ENCODE results near the gene PPP1R13B. TPM values are rescaled to one million over a fixed set of nuclear protein-coding genes. Genes with fewer than 3 reads are reported as not detected.
"Not testable (repeated sequence)": the region's sequence is repeated elsewhere in the genome, so short reads cannot be mapped to it uniquely, and the experiment has no call there.

PPP1R13B gene
- total RNA-seq, 1 donor from 2014 or later: 14.7 TPM

DNA sequence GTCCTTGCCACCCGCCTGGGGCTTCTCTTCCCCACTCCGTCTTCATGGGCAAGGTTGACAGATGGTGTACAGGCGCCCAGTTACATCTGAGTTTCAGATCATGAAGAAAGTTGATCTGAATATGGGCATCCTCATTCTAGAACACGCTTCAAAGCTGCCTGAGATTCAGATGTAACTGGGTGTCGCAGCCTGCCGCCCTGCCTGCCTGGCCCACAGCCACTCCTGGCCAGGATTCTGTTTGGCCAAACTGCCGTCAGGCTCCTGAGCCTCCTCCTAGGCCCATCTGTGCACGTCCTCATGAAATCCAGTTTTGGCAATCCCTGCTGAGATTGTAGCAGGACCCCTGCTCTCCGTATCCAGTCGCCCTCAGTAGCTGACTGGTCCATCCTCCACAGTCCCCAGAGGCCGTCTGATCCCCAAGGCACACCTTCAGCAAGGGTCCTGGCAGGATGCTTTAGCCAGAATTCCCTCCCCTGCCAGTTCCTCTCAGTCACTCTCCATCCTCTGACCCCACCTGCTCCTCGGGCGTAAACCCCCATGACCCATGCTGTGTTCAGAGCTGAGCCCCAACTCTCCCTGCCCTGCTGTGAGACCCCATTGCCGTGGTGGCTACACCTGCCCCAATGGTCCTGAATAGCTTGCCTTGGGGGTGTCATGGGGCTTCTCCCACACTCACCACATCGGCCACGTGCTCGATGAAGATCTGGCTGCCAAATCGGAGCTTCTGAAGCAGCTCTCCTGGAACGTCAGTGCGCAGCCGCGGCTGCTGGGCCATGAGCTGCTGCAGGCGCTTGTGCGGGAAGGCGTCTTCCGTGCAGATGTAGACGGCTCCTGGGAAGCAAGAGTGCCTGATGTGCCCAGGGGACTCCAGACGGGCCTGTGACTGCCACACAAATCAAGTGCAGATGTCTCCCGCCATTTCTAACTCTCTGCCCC, 144.6 kb downstream of the PPP1R13B start:
- DNase-seq (ENCODE audit: low read depth in 2 of 2): no peak

DNA sequence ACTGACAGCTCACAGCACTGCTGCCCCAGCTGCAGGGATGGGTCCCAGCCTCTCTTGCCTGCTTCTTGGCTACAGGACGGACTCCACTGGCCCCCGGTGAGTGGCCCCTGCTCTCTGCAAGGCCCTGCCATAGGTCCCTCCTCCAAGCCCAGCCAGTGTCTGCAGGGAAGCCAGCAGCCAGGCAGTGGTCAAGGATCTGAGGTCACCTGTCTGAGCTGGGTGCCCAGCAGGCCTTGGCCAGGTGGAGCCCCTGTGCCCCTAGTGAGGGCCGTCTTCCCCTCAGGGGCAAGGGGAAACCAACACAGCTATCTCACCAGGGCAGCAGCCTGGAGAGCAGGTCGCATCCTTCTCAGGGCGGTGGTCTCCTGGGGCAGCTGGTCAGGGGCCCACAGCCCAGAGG, 145.3 kb downstream of the PPP1R13B start:
- no peak for DNase-seq (ENCODE audit: low read depth in 2 of 2)

DNA sequence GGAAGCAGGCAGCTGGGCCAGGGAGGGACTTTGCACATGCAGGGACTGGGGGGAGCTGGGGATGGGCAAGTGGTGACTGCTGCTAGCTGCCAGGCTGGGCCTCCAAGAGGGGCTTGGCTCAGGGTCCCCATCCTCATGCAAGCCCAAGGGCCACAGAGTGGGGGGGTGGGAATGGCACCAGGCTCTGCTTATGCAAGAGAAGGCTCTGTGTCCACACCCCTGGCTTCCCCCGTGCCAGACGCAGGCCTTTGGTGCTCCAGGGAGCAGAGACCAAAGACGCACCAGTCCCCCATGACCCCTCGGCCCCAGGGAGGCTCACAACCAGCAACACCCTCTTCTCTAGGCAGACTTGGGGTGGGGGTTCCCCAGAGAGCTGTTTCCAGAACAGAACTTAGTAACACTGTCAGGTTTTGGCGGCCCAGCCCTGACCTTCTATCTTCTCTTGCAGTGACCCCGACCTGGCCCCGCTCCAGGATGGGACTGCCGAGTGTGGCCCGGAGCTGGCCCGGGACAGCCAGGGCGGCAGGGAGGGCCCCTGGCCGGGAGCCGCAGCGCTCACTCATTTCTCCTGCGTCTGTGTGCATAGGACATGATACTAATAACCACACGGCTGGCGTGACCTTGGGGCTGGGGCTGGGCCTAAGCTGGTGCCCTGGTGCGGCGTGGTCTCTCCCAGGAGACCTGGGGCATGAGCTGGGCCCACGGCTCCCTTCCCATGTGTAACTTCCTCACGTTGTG, 146.5 kb downstream of the PPP1R13B start:
- no peak for DNase-seq (ENCODE audit: low read depth in 2 of 2)

DNA sequence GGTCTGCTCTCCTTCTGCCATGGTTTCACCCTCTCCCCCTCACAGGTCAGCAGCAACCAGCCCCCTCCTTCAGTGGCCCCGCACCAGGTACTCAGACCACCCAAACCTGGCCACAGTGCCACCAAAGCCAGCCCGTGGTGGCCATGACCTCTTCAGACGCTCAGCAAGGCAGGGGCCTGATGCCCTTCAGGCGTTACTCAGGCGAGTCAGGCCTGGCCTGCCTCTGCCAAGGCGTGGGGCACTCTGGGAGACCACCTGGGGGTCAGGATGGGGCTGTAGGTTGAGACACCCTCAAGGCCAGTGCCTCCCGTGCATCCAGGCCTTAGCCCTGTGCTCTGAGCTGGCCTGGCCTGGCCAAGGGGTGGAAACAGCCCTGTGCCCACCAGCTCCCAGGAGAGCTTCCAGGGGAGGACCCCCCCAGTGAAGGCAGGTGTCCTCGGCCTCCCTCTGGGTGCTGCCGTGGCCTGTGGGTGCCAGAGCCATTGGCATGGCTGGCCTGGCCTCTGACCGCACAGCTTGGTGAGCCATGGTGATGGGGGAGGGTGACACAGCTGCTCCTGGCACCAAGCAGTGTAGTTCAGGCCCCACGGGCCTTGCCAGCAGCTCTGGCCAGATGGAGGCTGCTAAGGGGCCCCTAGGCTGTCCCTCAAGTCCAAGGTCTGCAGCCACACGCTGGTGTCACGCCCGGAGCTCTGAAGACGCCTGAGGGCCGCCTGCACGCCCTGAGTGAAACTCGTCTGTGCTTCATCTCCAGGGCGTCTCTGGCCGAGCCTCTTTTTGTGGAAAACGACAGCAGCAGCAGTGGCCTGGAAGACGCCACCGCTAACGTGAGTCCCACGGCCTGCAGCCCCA, 147.2 kb downstream of the PPP1R13B start:
- DNase-seq (ENCODE audit: low read depth in 2 of 2): no peak

DNA sequence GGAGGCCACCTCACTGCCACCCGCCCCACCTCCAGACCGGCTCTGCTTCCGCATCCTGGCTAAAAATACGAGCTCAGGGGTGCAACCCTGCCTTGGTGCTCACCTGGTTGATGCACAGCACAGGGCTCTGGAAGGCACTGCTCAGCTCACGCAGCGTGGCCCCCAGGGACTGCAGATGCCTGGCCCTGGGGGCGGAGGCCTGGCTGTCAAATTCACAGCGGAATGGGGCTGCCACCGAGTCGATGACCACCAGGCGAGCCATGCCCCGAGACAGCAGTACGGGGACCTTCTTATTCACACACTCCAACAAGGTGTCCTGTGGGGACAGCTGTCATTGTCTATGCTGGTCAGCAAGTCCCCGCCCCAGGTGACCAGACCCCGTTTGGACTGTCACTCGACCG, 148.1 kb downstream of the PPP1R13B start:
- no peak for DNase-seq (ENCODE audit: low read depth in 2 of 2)

DNA sequence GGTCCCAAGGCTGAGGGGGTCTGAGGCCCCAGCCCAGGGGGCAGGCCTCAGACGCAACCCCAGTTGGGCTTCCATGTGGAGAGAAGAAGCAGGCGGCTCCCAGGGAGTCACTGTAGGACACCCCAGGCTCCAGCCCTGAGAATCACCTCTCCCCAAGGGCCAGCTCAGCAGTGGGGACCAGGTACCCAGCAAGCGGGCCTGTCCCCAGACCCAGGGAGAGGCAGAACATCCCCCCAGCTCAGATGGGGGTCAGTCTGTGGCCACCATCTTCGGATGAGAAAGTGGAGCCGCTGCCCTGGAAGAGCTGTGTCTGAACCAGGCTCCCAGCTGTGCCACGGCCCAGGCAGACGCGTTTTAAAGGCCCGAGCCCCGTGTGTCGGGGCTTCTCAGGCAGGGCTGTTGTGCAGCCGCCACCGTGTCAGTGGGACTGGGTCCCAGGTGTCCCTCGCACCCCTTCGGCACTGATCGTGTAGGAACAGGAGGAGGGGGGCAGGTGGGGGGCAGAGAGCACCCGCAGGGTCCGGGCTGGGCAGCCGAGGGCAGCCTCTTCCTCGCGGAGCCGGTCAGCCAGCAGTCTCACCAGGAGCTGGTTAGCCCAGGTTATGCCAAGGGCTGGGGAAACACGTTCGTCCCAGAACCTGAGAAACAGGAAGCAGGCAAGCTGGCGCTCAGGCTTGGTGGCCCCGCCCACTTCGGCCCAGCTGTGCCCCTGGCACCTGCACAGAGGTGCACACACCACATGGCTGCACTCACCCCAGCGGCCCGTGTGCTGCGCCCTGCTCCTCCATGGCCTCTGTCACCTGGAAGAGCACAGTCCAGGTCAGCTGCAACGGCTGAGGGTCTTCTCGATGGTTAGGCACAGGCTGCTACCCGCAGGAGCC, 148.8 kb downstream of the PPP1R13B start:
- no peak for DNase-seq (ENCODE audit: low read depth in 2 of 2)

DNA sequence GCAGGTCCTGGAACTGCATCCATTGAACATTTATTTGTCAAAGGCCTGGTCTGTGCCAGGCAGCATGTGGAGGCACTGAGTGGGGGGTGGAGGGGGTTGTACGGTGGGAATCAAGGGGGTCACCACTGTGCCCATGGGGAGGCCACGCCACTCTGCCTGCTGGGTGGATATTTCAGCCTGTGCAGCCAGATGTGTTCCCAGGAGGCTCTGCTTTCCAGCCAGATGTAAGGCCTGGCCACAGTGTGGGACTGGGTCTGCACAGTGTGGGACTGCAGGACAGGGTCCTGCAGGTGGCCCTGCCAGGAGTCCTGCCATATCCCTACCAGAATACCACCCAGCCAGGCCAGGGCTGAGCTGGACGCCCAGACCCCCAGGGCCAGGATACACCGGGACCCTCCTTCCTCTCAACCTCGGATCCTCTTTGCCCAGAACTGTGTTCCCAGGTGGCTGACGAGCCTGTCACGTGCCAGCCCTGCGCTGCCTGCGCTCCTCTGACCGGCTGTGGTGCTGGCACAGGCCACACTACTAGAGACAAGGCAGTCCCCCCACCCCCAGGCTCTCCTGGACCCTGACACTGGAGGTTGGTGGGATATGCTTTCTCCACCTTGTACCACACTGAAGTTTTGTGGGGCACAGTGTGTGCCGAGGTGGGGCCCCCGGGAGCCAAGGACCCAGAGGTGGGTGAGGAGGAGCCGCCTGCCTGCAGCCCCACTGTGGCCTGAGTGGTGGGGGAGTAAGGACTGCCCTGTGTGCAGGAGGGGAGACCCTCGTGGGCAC, 149.6 kb downstream of the PPP1R13B start:
- DNase-seq (ENCODE audit: low read depth in 2 of 2): no peak

DNA sequence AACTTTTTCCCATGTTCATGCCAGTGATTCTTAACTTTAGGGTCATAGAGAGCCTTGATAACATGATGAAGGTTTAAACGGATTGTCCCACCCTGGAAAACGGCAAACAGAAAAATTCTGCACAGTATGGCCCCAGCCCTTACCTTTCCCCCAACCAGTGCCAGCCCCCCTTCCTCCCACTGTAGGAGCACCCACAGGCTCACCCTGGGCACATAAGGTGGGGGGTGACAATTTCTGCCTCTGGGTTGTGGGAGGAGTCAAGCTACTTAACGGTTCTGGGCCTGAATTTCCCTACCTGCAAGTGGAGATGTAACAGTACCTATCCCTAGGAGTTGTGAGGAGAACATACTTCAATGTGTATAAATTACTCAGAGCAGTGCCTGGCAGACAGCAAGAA, 150.2 kb downstream of the PPP1R13B start:
- DNase-seq (ENCODE audit: low read depth in 2 of 2): no peak

DNA sequence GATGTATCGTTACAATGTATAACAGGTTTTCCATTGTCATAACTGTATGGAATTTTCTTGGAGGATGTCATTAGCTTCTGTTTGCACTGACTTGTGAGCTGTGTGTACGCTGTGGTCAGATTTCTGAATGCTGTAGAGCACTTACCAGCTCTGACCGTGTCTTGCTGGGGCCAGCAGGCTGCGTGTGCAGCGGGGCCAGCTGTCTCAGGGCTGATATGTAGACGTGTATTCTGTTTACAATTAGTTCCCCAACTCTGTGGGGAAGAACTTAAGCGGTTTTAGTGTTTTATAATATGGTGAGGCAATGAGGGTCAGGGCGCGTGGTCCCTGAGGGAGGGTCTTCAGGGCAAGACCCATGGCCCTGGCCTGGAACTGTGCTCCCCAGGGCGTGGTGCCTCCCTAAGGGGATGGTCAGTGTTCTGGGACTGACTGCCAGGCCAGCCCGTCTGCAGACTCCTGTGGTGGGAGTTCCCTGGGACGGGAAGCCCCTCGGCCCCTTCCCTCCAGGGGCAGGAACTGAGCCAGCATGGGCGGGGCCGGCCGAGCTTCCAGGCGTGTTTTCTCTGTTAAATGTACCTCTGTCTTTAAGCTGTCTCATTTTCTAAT, 150.8 kb downstream of the PPP1R13B start:
- peak; percentile 35 to 43 for DNase-seq (ENCODE audit: low read depth in 2 of 2)

DNA sequence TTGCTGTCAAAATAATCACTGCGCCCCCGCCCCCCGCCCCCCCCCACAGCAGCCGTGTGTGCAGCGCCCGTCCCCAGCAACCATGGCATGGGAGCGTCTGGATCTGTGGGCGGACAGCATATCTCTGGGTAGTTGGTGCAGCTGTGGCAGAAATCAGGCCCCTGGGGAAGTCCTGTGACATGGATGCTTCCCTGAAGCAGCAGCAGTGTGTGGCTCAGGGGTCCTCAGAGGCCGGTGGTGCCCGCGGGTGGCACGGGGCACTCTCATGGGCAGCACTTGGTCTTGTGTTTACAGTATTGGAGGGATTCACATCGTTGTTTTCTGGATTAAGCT, 151.3 kb downstream of the PPP1R13B start:
- no peak for DNase-seq (ENCODE audit: low read depth in 2 of 2)

DNA sequence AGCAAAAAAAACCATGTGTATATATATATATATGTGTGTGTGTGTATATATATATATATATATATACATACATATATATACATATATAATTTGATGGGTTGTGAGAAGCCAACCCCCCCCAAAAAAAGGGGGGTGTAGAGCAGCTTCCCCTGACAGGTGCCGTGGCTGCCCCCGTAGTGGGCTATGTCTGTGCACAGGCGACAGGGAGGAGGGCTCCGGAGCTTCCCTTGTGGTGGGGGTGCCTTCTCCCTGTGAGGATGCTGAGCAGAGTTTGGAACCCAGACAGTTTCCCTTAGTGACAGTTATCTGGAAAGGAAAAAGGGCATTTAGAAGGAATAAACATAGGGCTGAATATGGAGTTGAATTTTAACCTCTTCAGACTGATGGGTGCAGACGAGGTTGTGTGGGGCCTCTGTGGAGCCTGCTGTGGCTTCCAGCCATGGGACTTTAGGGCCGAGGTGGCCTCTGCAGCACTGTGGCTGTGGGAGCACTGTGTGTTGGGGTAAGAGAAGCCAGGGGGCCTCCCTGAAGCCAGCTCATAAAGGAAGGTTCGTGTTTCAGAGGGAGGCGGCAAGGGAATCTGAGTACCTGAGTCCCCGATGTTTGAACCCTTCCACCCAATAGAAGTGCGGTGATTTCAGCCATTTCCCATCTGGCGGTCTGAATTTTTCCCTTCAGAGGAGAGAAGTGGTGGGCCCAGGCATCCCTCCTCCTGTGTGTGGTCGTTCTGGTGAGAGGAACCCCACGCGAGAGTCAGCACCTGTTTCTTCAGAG, 151.9 kb downstream of the PPP1R13B start:
- DNase-seq (ENCODE audit: low read depth in 2 of 2): no peak

DNA sequence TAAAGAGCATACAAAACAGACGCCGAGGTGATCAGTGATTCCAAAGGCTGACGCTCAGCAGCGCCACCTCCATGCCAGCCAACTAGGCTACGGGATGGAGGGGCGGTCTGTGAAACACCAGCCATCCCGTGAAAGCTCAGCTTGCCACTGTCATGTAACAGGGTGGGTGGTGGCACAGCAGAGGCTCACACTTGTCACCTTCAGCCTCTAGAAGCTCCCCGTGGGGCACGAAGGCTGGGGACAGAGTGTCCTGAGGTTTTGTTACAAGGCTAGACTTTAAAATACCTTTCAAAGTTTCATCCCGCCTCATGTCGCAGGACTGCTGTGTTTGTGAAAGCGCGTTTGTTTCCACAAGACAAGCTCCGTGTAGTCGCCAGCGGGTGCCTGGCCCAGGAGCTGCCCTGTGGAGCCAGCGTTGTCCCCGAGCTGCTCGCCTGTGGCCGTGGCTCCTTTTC, 152.8 kb downstream of the PPP1R13B start:
- DNase-seq (ENCODE audit: low read depth in 2 of 2): no peak

DNA sequence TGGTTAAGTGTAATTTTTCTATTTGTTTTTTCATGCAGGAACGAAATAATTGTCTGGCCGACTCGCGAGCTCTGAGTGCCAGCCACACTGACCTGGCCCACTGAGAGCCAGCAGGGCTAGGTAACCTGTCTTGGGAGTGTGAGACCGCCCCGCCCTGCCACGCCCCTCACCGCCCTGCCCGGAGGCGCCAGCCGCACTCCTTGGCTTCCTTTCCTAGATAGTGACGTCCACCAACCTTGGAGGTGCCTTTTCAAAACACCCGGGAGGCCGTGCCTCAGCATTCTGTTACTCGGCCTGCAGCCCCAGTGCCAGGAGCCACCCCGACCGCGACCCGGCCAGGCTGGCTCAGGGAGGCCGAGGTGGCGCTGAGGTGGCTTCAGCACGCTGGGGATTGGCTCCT, 153.9 kb downstream of the PPP1R13B start:
- DNase-seq (ENCODE audit: low read depth in 2 of 2): no peak

DNA sequence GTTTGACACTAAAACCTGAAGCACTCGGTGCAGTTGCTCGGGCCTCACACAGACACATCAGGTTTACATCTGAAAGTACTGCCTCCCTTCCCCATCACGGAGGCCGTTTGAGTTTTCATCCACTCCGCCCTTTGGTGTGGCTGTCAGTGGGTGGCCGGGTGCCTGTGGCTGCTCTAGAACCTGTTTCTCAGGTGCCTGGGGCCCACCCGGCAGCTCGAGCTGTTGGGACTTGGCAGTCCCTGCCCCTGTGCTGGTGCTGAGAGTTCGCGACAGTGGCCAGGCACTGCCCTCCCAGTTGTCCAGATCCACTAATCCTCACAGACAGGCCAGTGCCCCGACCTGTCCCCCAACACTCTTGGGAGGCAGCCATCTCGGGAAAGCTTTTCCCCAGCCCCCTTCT, 154.5 kb downstream of the PPP1R13B start:
- DNase-seq (ENCODE audit: low read depth in 2 of 2): no peak

DNA sequence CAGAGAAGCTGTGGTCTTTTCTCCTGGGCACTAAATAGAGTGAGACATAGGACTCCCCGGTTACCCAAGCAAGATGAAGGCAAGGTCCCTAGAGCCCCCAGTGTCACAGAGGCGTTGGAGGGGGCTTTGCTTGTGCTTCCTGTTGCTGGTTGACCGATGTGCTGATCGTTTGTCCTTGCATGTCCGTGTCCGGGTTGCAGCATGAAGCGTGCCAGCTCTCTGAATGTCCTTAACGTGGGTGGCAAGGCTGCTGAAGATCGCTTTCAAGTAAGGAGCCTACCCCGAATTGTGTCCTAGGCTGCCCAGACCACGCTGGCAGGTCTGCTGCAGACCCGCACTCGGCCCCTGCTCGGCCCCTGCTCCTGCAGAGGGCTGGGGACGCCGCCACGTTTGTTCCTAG, 155.2 kb downstream of the PPP1R13B start:
- no peak for DNase-seq (ENCODE audit: low read depth in 2 of 2)

DNA sequence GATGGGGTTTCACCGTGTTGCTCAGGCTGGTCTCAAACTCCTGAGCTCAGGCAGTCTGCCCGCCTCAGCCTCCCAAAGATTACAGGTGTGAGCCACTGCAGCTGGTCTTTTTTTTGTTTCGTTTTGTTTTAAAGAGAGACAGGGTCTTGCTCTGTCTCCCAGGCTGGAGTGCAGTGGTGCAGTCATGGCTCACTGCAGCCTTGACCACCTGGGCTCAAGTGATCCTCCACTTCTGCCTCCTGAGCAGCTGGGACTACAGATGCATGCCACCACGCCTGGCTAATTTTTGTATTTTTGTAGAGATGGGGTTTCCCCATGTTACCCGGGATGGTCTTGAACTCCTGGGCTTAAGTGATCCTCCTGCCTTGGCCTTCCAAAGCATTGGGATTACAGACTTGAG, 155.7 kb downstream of the PPP1R13B start:
- DNase-seq (ENCODE audit: low read depth in 2 of 2): not testable (repeated sequence)

DNA sequence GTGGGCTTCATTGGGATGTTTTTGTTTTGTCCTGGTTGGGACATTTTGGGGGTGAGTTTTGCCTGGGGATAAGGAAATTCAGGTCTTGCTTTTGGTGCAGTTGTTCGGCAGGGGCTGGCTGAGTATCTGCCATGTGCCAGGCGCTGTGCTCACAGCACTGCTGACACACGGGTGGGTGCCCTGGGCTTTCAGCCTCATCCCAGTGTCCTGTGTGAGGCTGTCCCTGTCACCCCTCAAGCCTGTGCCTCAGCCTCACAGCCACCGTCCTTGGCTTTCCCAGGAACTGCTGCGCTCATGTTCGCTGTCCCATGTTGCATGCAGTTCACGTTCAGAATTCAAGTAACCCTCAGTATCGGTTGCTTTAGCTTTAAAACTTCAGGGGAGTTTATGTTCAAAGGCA, 157.0 kb downstream of the PPP1R13B start:
- DNase-seq (ENCODE audit: low read depth in 2 of 2): no peak

DNA sequence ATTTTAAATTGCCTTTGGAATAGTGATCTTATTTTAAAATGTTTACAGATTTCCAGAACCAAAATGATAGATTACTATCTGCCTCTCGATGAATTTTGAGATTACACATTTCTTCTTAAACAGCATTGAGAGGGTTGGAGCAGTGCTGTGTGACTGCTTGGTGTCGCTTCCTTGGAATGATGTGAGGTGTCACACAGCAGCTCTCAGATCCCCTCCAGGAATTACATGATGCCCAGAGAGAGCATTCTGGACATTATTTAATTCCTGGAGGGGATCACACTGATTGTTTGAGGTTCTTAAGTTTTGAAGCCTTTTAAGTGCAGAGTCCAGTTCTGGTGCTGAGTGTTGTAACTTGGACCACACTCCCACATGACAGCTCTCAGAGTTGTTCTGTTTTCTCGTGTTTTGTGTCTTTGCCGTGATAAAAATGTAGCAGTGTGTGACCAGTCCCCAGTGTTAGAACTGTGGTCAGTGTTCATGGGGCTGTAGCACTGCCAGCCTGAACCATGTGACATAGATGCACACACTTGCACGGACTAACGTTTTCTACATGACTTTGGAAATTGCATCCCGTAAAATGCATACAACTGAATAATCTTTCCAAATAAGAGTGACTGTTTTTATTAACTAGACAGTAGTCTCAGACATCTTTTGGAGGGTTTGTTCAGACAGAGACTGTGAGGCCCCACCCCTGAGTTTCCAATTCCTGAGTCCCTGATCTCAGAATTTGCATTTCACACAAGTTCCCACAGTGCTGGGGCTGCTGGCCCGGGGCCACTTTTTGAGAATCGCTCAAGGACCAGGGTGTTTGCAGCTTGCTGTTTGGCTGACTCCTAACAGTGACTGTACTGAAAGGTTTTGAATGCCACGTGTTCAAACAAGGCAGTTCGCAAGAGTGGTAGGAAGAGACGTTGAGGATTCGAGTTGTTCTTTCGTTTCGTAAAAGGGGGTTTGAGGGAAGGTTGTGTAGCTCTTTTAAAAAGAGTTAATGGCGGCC, 158.2 kb downstream of the PPP1R13B start:
- no peak for DNase-seq (ENCODE audit: low read depth in 2 of 2)
